HG03097 (cell line): Measurements from ENCODE around the gene KIAA1549.
"Not testable (repeated sequence)": the region's sequence is repeated elsewhere in the genome, so short reads cannot be mapped to it uniquely, and the experiment has no call there.

Experiments
- ATAC-seq: cut with Tn5 transposase; IDR thresholded peaks from one replicate; pipeline ENCODE4 v1.9.1; 2021; ENCODE audit not compliant: unreplicated experiment, low FRiP score

KIAA1549 gene

GRCh38 chr7:138822867-138823535 is 158.2 kb downstream of the KIAA1549 start:
- ATAC-seq = no peak

- no peak for ATAC-seq
These were observed 159.3 kb downstream of the KIAA1549 start for GRCh38 chr7:138821912-138822311.

GRCh38 chr7:138819625-138820024 is 161.6 kb downstream of the KIAA1549 start:
- ATAC-seq = no peak

GRCh38 chr7:138816650-138817049 is 164.5 kb downstream of the KIAA1549 start:
- no peak for ATAC-seq

GRCh38 chr7:138814816-138815332 is 166.3 kb downstream of the KIAA1549 start:
- ATAC-seq = no peak

GRCh38 chr7:138813945-138814344 is 167.2 kb downstream of the KIAA1549 start:
- ATAC-seq = no peak

GRCh38 chr7:138811327-138811726 is 169.9 kb downstream of the KIAA1549 start:
- ATAC-seq = not testable (repeated sequence)

GRCh38 chr7:138809346-138809745 is 171.8 kb downstream of the KIAA1549 start:
- ATAC-seq = no peak

GRCh38 chr7:138804618-138805017 is 176.6 kb downstream of the KIAA1549 start:
- no peak for ATAC-seq

GRCh38 chr7:138802706-138803105 is 178.5 kb downstream of the KIAA1549 start:
- ATAC-seq = no peak

GRCh38 chr7:138801256-138801655 is 179.9 kb downstream of the KIAA1549 start:
- ATAC-seq = no peak

GRCh38 chr7:138799336-138800000 is 181.7 kb downstream of the KIAA1549 start:
- no peak for ATAC-seq

- ATAC-seq = no peak
These were observed 182.4 kb downstream of the KIAA1549 start for GRCh38 chr7:138798836-138799235.

- ATAC-seq = no peak
These were observed 183.4 kb downstream of the KIAA1549 start, which contains the start of the genes ATP6V0A4 and TMEM213 for GRCh38 chr7:138797715-138798320. TSS of gene ATP6V0A4 (minus strand) at chr7:138798196. CDS start at chr7:138771247, 26,949 bp downstream. TSS of gene TMEM213 (plus strand) at chr7:138797994. CDS start at chr7:138798105, 111 bp downstream.

- ATAC-seq = not testable (repeated sequence)
These were observed 184.1 kb downstream of the KIAA1549 start for GRCh38 chr7:138797046-138797445.

- ATAC-seq = no peak
These were observed 185.1 kb downstream of the KIAA1549 start for GRCh38 chr7:138796038-138796615.

GRCh38 chr7:138785587-138786437 is 195.4 kb downstream of the KIAA1549 start:
- ATAC-seq = no peak

GRCh38 chr7:138784692-138785091 is 196.5 kb downstream of the KIAA1549 start:
- ATAC-seq = no peak
